ENCODE data around the gene RHOU. TPM values are rescaled to one million over a fixed set of nuclear protein-coding genes. Genes with fewer than 3 reads are reported as not detected.

RHOU gene
- total and polyA plus RNA-seq, 10 of the 15 experiments (the other 5 are each of a cell fraction or from before 2014, with no cell fraction given) = not detected

GRCh38 chr1:228750915-228751314 lies 15.6 kb downstream of the RHOU start:
- Histone ChIP-seq H3K4me1 (ENCODE audit: control insufficient read depth, insufficient read depth, low read length) (no peaks in the 10 kb centered on the region), H3K27ac (ENCODE audit: control insufficient read depth, insufficient read depth) (no peak overlapping the region), H3K27me3 (replicated peaks in 1 of 2; ENCODE audit: control insufficient read depth in 2 of 2, insufficient read depth in 2 of 2, low read length in 1 of 2) (peaks cover 0 to 2% of the 10 kb centered on the region in 2 experiments; a peak in 1 of 4 replicates), H3K4me3 (no peak overlapping the region), H3K79me2 (ENCODE audit: control insufficient read depth, insufficient read depth, low read length) (no peaks in the 10 kb centered on the region), H3K9me3 (replicated peaks; ENCODE audit: control insufficient read depth, insufficient read depth, low read length) (no peaks in the 10 kb centered on the region), H3K4me2 (ENCODE audit: control insufficient read depth, insufficient read depth) (no peak overlapping the region), H3K9ac (ENCODE audit: control insufficient read depth, insufficient read depth, low read length) (no peak overlapping the region), H4K20me1 (ENCODE audit: control insufficient read depth, insufficient read depth) (no peaks in the 10 kb centered on the region), H3K36me3 (ENCODE audit: control insufficient read depth in 2 of 2, insufficient read depth in 2 of 2, low read length in 1 of 2) (no peaks in the 10 kb centered on the region), H2AFZ (ENCODE audit: control insufficient read depth, low read depth, low read length) (no peak overlapping the region)
- WGBS (ENCODE audit: insufficient coverage, insufficient replicate concordance, low lambda C conversion rate, missing lambda C conversion rate) = 49% methylated on average over 10 of the region's 10 CpGs
- intact Hi-C loops (cut with micrococcal nuclease; ENCODE audit: unreplicated experiment) = no loop called here
- RAD21 ChIA-PET (ENCODE audit: unreplicated experiment) = no interaction called here
- in situ Hi-C loops (cut with MboI) = no loop called here
- BruUV-seq (replicated peaks) = no TSS peak
- TF ChIP-seq HCFC1 (IDR thresholded peaks at IDR 0.05; ENCODE audit: low read length) (no peak), NBN (IDR thresholded peaks at IDR 0.05) (no peak)
- TF ChIP-seq, protein P1, sequence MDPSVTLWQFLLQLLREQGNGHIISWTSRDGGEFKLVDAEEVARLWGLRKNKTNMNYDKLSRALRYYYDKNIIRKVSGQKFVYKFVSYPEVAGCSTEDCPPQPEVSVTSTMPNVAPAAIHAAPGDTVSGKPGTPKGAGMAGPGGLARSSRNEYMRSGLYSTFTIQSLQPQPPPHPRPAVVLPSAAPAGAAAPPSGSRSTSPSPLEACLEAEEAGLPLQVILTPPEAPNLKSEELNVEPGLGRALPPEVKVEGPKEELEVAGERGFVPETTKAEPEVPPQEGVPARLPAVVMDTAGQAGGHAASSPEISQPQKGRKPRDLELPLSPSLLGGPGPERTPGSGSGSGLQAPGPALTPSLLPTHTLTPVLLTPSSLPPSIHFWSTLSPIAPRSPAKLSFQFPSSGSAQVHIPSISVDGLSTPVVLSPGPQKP (IDR thresholded peaks at IDR 0.05; ENCODE audit: low read depth, low read length) = no peak
- no peak for FAIRE-seq
- POLR2A ChIA-PET = no interaction called here
- SMC1A ChIA-PET (ENCODE audit: uncharacterized antibody, unreplicated experiment) = no interaction called here
- CTCF ChIA-PET = no interaction called here
- no peak for ATAC-seq
- DNase-seq (ENCODE audit: low read depth, low spot score) = no peak

DNA sequence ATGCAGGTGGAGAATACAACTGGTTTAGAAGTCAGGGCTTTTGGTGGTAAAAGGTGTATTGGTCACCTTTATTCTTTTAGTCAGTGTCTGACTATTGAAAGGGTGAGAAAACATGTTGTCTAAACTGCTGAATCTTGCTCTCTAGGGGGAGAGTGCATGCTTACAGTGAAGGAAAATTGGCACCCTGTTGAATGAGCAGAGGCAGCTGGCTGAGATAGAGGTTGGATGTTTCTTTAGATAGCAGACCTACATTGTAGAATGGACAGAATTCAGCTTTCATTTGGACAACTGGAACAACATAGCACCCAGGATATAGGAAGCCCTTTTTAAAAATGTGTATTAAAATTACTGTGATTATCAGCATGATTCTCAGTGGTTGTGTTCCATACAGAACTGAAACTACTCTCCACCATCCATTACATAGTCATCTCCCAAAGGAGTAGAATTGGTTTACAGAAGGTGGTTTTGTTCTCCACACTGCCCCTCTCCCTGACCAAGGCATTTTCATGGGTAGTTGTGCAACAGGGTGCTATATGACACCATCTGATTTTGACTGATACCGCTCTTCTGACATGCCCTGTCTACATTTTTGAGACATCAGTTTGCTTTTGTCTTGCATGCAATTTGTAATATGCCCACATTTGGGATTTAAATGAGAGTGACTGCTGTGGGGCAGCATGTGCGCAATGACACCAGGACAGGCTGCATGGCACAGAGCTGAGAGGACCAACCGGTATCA lies 16.2 kb downstream of the RHOU start:
- peak in 1 of 2 experiments; percentile 43; a peak in 1 of 4 replicates for TF ChIP-seq IKZF2 (IDR thresholded peaks at IDR 0.05)
- peak; percentile 48; the same call in 1 of the 2 replicates for TF ChIP-seq SPI1 (IDR thresholded peaks at IDR 0.05; ENCODE audit: borderline replicate concordance, insufficient read depth, low read depth, low read length)
- TF ChIP-seq EZH2 (IDR thresholded peaks at IDR 0.05; ENCODE audit: borderline replicate concordance, control insufficient read depth, low read depth, low read length) = no peak
- FAIRE-seq (no peak), ATAC-seq (peak; percentile 83), DNase-seq (ENCODE audit: low read depth, low spot score) (no peak)
- in situ Hi-C loops (cut with MboI) (no loop called here), intact Hi-C loops (cut with micrococcal nuclease; ENCODE audit: unreplicated experiment) (no loop called here)
- ChIA-PET RAD21 (ENCODE audit: unreplicated experiment) (no interaction called here), CTCF (no interaction called here), SMC1A (ENCODE audit: uncharacterized antibody, unreplicated experiment) (no interaction called here), POLR2A (no interaction called here)
- Histone ChIP-seq H3K4me2 (ENCODE audit: control insufficient read depth, insufficient read depth) (no peak overlapping the region), H2AFZ (ENCODE audit: control insufficient read depth, low read depth, low read length) (no peak overlapping the region), H3K4me3 (no peak overlapping the region), H3K9ac (ENCODE audit: control insufficient read depth, insufficient read depth, low read length) (no peak overlapping the region), H3K27me3 (replicated peaks in 1 of 2; ENCODE audit: control insufficient read depth in 2 of 2, insufficient read depth in 2 of 2, low read length in 1 of 2) (peaks cover 0 to 2% of the 10 kb centered on the region in 2 experiments; a peak in 1 of 4 replicates), H3K27ac (ENCODE audit: control insufficient read depth, insufficient read depth) (no peak overlapping the region), H3K4me1 (ENCODE audit: control insufficient read depth, insufficient read depth, low read length) (no peaks in the 10 kb centered on the region), H4K20me1 (ENCODE audit: control insufficient read depth, insufficient read depth) (no peaks in the 10 kb centered on the region), H3K36me3 (ENCODE audit: control insufficient read depth in 2 of 2, insufficient read depth in 2 of 2, low read length in 1 of 2) (no peaks in the 10 kb centered on the region), H3K79me2 (ENCODE audit: control insufficient read depth, insufficient read depth, low read length) (no peaks in the 10 kb centered on the region), H3K9me3 (replicated peaks; ENCODE audit: control insufficient read depth, insufficient read depth, low read length) (no peaks in the 10 kb centered on the region)
- no TSS peak for BruUV-seq (replicated peaks)
- 0% methylated on average over 3 of the region's 3 CpGs for WGBS (ENCODE audit: insufficient coverage, insufficient replicate concordance, low lambda C conversion rate, missing lambda C conversion rate)

Data from GM12878 (cell line).